ENCODE measurements around the gene PPIF. TPM values are rescaled to one million over a fixed set of nuclear protein-coding genes. Genes with fewer than 3 reads are reported as not detected.

PPIF gene
- total RNA-seq, 2 donors from 2014 or later = 50.4 to 51.0 TPM

DNA sequence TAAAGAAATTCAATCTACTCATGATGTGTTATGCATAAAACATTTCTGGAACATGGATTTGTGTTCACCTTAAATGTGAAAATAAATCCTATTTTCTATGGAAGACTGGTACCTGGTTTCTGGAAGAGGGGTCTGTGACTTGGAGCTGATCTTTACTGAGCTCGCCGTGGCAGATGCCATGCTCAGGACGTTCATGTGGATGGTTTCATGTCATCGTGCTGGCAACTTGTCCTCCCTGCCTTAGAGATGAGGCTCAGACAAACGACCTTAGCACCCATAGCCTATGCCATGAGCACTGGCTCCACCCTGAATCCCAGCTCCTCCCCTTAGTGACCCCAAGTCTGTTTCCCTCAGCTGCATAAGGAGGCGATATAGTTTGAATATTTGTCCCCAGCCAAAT is 7.3 kb downstream of the PPIF start:
- DNase-seq = no peak
- no peaks in the 10 kb centered on the region for H3K4me1 Mint-ChIP-seq
- no peaks in the 10 kb centered on the region for H3K27me3 ChIP-seq (ENCODE audit: control insufficient read depth, insufficient read depth, low read length, poor library complexity, severe bottlenecking)
- TF ChIP-seq, protein P1, sequence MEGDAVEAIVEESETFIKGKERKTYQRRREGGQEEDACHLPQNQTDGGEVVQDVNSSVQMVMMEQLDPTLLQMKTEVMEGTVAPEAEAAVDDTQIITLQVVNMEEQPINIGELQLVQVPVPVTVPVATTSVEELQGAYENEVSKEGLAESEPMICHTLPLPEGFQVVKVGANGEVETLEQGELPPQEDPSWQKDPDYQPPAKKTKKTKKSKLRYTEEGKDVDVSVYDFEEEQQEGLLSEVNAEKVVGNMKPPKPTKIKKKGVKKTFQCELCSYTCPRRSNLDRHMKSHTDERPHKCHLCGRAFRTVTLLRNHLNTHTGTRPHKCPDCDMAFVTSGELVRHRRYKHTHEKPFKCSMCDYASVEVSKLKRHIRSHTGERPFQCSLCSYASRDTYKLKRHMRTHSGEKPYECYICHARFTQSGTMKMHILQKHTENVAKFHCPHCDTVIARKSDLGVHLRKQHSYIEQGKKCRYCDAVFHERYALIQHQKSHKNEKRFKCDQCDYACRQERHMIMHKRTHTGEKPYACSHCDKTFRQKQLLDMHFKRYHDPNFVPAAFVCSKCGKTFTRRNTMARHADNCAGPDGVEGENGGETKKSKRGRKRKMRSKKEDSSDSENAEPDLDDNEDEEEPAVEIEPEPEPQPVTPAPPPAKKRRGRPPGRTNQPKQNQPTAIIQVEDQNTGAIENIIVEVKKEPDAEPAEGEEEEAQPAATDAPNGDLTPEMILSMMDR (conservative IDR thresholded peaks at IDR 0.05) = no peak
- H3K4me1 ChIP-seq (ENCODE audit: control insufficient read depth, insufficient read depth, low read length) = no peaks in the 10 kb centered on the region
- no peak overlapping the region for H3K4me3 ChIP-seq (ENCODE audit: low read length)
- H3K27ac ChIP-seq (ENCODE audit: low read depth, low read length) = no peak overlapping the region
- H3K9me3 Mint-ChIP-seq = no peaks in the 10 kb centered on the region
- H3K9ac ChIP-seq (ENCODE audit: extremely low read depth, low read length, poor library complexity, severe bottlenecking) = no peak overlapping the region
- no peak overlapping the region for H3K4me3 Mint-ChIP-seq
- WGBS, 2 experiments (ENCODE audit: insufficient coverage in 1 of 2, insufficient read length in 1 of 2) = 91 to 95% methylated on average over 6 of the region's 6 CpGs
- peaks cover 61% of the 10 kb centered on the region for H3K36me3 Mint-ChIP-seq (ENCODE audit: low read depth)
- H3K27ac Mint-ChIP-seq = no peak overlapping the region
- H3K9me3 ChIP-seq (ENCODE audit: control insufficient read depth, low read length) = no peaks in the 10 kb centered on the region
- H3K36me3 ChIP-seq (ENCODE audit: control insufficient read depth, insufficient read depth, low read length) = peaks cover 54% of the 10 kb centered on the region
- no peaks in the 10 kb centered on the region for H3K27me3 Mint-ChIP-seq (ENCODE audit: insufficient read depth)

DNA sequence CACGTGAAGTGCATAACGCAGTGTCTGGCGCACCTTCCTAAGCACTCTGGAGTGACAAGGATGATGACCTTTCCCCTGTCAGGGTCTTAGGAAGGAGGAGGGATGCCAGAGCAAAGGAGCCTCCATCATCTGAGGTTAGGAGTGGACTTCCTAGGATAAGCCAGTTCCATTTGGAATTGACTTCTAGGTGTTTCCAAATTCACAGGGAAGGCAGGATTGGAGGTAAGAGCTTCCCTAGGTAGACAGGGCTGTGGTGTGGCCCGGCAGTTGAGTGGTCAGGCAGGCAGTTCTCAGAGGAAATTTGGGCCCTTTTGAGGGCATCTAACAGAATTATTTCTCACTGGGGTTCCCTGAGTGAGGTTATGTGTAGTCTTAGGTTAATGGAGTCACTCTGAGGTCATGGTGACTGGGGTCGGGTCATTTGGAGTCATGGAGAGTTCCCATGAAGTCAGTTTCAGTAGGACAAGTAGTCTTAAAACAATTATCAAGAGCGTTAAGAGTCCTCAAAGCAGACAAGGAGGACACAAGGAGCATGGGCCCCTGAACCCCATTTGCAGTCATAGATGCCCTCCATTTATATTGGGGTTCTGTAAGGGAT is 8.2 kb downstream of the PPIF start:
- Histone ChIP-seq H3K9me3 (ENCODE audit: control insufficient read depth, low read length) (no peaks in the 10 kb centered on the region), H3K27ac (ENCODE audit: low read depth, low read length) (no peak overlapping the region), H3K4me3 (ENCODE audit: low read length) (no peak overlapping the region), H3K9ac (ENCODE audit: extremely low read depth, low read length, poor library complexity, severe bottlenecking) (no peak overlapping the region), H3K36me3 (ENCODE audit: control insufficient read depth, insufficient read depth, low read length) (peaks cover 45% of the 10 kb centered on the region), H3K27me3 (ENCODE audit: control insufficient read depth, insufficient read depth, low read length, poor library complexity, severe bottlenecking) (no peaks in the 10 kb centered on the region), H3K4me1 (ENCODE audit: control insufficient read depth, insufficient read depth, low read length) (no peaks in the 10 kb centered on the region)
- Mint-ChIP-seq H3K27me3 (ENCODE audit: insufficient read depth) (no peaks in the 10 kb centered on the region), H3K4me3 (no peak overlapping the region), H3K36me3 (ENCODE audit: low read depth) (peaks cover 52% of the 10 kb centered on the region), H3K27ac (no peak overlapping the region), H3K4me1 (no peaks in the 10 kb centered on the region), H3K9me3 (no peaks in the 10 kb centered on the region)
- TF ChIP-seq, protein P1 (conservative IDR thresholded peaks at IDR 0.05) = no peak
- 80 to 97% methylated on average over 3 to 6 of the region's 6 CpGs for WGBS, 2 experiments (ENCODE audit: insufficient coverage in 1 of 2, insufficient read length in 1 of 2)
- DNase-seq = no peak

DNA sequence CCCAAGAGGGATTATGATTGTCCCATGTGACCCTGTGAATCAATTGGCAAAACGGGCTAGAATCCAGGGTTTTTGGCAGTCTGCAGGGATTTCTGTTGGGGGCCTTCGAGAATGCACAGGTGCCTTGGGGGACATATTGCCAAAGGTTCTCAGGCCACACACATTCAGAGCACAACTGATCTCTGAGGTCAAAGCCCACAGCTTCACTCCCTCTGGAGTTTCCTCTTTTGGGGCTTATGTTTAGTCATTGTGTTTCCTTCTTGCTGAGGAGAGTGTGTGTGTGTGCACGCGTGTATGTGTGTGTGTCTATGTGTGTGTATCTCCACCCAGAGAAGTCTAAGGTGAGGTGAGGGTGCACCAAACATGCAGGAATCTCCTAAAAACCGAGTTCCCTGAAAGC is 8.8 kb downstream of the PPIF start:
- TF ChIP-seq, protein P1 (conservative IDR thresholded peaks at IDR 0.05) = no peak
- no peak overlapping the region for H3K4me3 Mint-ChIP-seq
- no peaks in the 10 kb centered on the region for H3K9me3 ChIP-seq (ENCODE audit: control insufficient read depth, low read length)
- no peaks in the 10 kb centered on the region for H3K4me1 Mint-ChIP-seq
- H3K27ac ChIP-seq (ENCODE audit: low read depth, low read length) = no peak overlapping the region
- no peaks in the 10 kb centered on the region for H3K27me3 ChIP-seq (ENCODE audit: control insufficient read depth, insufficient read depth, low read length, poor library complexity, severe bottlenecking)
- 88 to 92% methylated on average over 3 to 5 of the region's 5 CpGs for WGBS, 2 experiments (ENCODE audit: insufficient coverage in 1 of 2, insufficient read length in 1 of 2)
- H3K4me3 ChIP-seq (ENCODE audit: low read length) = no peak overlapping the region
- H3K9me3 Mint-ChIP-seq = no peaks in the 10 kb centered on the region
- peaks cover 49% of the 10 kb centered on the region for H3K36me3 Mint-ChIP-seq (ENCODE audit: low read depth)
- peaks cover 39% of the 10 kb centered on the region for H3K36me3 ChIP-seq (ENCODE audit: control insufficient read depth, insufficient read depth, low read length)
- DNase-seq = no peak
- no peak overlapping the region for H3K27ac Mint-ChIP-seq
- no peak overlapping the region for H3K9ac ChIP-seq (ENCODE audit: extremely low read depth, low read length, poor library complexity, severe bottlenecking)
- H3K27me3 Mint-ChIP-seq (ENCODE audit: insufficient read depth) = no peaks in the 10 kb centered on the region
- no peaks in the 10 kb centered on the region for H3K4me1 ChIP-seq (ENCODE audit: control insufficient read depth, insufficient read depth, low read length)

Measured in endodermal cell (in vitro differentiated cells).